DND-41 (cell line): Measurements from ENCODE around the gene ZMYM4.
"Not testable (repeated sequence)": the region's sequence is repeated elsewhere in the genome, so short reads cannot be mapped to it uniquely, and the experiment has no call there.

Experiments used
- ATAC-seq: fragments of 200-7000 bp; cut with Tn5 transposase; 3 replicates; pipeline ENCODE4 v1.9.1; 2021; ENCODE audit warnings: low read depth; ENCODE audit not compliant: insufficient read depth
- DNase-seq: peaks from one replicate; pipeline ENCODE4 v3.0.0-alpha.2; 2020
- H2AFZ ChIP-seq: 2 replicates; pipeline ENCODE4 v1.6.0; 2012; ENCODE audit warnings: low read depth, low read length
- H3K27ac ChIP-seq: 2 replicates; pipeline ENCODE4 v1.5.1; 2012; ENCODE audit warnings: low read length, inconsistent platforms
- H3K27me3 ChIP-seq: fragments of 200-600 bp; sonication (generic); 2 replicates; pipeline ENCODE4 v1.6.0; 2012; ENCODE audit warnings: low read length, mild to moderate bottlenecking, inconsistent platforms; ENCODE audit not compliant: insufficient read depth, poor library complexity
- H3K36me3 ChIP-seq: 2 replicates; pipeline ENCODE4 v1.5.1; 2012; ENCODE audit warnings: low read length, inconsistent platforms; ENCODE audit not compliant: insufficient read depth
- H3K4me1 ChIP-seq: 2 replicates; pipeline ENCODE4 v1.5.1; 2012; ENCODE audit warnings: mild to moderate bottlenecking, low read length; ENCODE audit not compliant: insufficient read depth
- H3K4me2 ChIP-seq: 2 replicates; pipeline ENCODE4 v1.6.0; 2012; ENCODE audit warnings: mild to moderate bottlenecking, moderate library complexity, low read length, inconsistent platforms; ENCODE audit not compliant: insufficient read depth
- H3K4me3 ChIP-seq, 2 experiments: fragments of 200-600 bp in 1 of 2; shearing (Covaris generic) in 1 of 2; 2 replicates each; pipeline ENCODE4 v1.5.1; 2012 to 2016; ENCODE audit warnings: inconsistent platforms in 2 of 2, low read length in 2 of 2, mild to moderate bottlenecking in 2 of 2, low read depth in 1 of 2, moderate library complexity in 1 of 2
- H3K79me2 ChIP-seq: 2 replicates; pipeline ENCODE4 v1.6.0; 2012; ENCODE audit warnings: low read length, inconsistent platforms; ENCODE audit not compliant: insufficient read depth
- H3K9ac ChIP-seq: 2 replicates; pipeline ENCODE4 v1.6.0; 2012; ENCODE audit warnings: low read depth, mild to moderate bottlenecking, inconsistent platforms, low read length, moderate library complexity
- H3K9me3 ChIP-seq: 2 replicates; pipeline ENCODE4 v1.5.1; 2012; ENCODE audit warnings: low read length, moderate library complexity, mild to moderate bottlenecking, inconsistent platforms; ENCODE audit not compliant: insufficient read depth, severe bottlenecking
- H4K20me1 ChIP-seq: 2 replicates; pipeline ENCODE4 v1.6.0; 2012; ENCODE audit warnings: low read length; ENCODE audit not compliant: insufficient read depth
- CTCF ChIP-seq: IDR thresholded peaks from 2 replicates; pipeline ENCODE4 v1.5.1; 2012; ENCODE audit warnings: borderline replicate concordance, low read length, moderate library complexity, mild to moderate bottlenecking; ENCODE audit not compliant: poor library complexity, severe bottlenecking; ENCODE audit errors: extremely low read depth
- EZH2 ChIP-seq: IDR thresholded peaks from 3 replicates; pipeline ENCODE4 v1.6.1; 2012; ENCODE audit warnings: borderline replicate concordance, low read depth, mild to moderate bottlenecking, moderate library complexity, low read length, inconsistent platforms; ENCODE audit not compliant: severe bottlenecking

ZMYM4 gene

DNA sequence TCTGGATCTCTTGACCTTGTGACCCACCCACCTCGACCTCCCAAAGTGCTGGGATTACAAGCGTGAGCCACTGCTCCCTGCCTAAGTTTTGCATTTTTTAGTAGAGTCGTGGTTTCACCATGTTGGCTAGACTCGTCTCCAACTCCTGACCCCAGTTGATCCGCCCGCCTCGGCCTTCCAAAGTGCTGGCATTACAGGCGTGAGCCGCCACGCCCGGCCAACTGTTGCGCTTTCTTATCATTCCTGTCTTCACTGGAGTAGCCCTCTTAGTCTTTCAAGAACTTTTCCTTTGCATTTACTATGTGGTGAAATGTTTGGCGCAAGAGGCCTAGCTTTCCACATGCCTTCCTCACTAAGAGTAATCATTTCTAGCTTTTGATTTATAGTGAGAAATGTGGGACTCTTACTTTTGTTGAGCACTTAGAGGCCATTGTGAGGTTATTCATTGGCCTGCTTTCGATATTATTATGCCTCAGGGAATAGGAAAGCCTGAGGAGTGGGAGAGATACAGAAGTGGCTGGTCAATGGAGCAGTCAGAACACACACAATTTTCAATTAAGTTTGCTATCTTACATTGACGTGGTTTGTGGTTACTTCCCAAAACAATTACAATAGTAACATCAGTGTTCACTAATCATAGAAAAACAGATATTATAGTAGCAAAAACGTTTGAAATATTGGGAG, 111.0 kb downstream of the ZMYM4 start:
- no peak for TF ChIP-seq CTCF
- TF ChIP-seq EZH2 = no peak
- H3K27ac ChIP-seq = no peak overlapping the region
- no peak overlapping the region for H3K4me2 ChIP-seq

GRCh38 chr1:35380111-35380510, 111.6 kb downstream of the ZMYM4 start:
- not testable (repeated sequence) for H3K9me3 ChIP-seq, H3K79me2 ChIP-seq, ATAC-seq, H3K27ac ChIP-seq, H3K4me2 ChIP-seq, H2AFZ ChIP-seq, H3K27me3 ChIP-seq, DNase-seq, H3K4me3 ChIP-seq, H3K9ac ChIP-seq, H4K20me1 ChIP-seq, H3K4me1 ChIP-seq
- peaks cover 18% of the 10 kb centered on the region; the same call in 1 of the 2 replicates for H3K36me3 ChIP-seq

More for the DNA sequence above, 111.0 kb downstream of the ZMYM4 start:
- H3K27me3 ChIP-seq = no peaks in the 10 kb centered on the region
- ATAC-seq (no peak), DNase-seq (no peak)
- no peaks in the 10 kb centered on the region for H4K20me1 ChIP-seq
- H3K79me2 ChIP-seq = no peaks in the 10 kb centered on the region
- H3K9me3 ChIP-seq = no peaks in the 10 kb centered on the region
- no peaks in the 10 kb centered on the region for H3K4me1 ChIP-seq
- H3K36me3 ChIP-seq = peaks cover 18% of the 10 kb centered on the region; the same call in 1 of the 2 replicates
- H3K4me3 ChIP-seq = no peak overlapping the region
- no peak overlapping the region for H3K9ac ChIP-seq
- no peak overlapping the region for H2AFZ ChIP-seq

DNA sequence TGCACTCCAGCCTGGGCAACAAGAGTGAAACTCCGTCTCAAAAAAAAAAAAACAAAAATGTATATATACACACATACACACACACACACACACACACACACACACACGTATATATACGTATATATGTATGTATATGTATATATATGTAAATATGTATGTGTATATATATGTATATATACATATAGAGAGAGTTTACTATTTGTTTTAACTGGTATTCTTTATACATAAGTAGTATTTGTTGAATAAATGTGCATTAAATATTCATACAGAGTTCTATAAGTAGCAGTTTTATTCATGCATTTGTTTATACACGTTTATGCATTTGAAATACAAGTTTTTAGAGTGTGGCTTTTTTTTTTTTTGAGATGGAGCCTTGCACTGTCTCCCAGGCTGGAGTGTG, 113.6 kb downstream of the ZMYM4 start:
- Histone ChIP-seq H3K4me3 (no peak overlapping the region), H3K36me3 (peaks cover 30% of the 10 kb centered on the region), H3K27ac (no peak overlapping the region), H3K4me1 (no peaks in the 10 kb centered on the region), H3K79me2 (no peaks in the 10 kb centered on the region), H4K20me1 (no peaks in the 10 kb centered on the region), H3K27me3 (no peaks in the 10 kb centered on the region), H3K9me3 (no peaks in the 10 kb centered on the region), H2AFZ (no peak overlapping the region), H3K9ac (no peak overlapping the region), H3K4me2 (no peak overlapping the region)
- no peak for TF ChIP-seq EZH2
- TF ChIP-seq CTCF = no peak
- DNase-seq (no peak), ATAC-seq (no peak)

DNA sequence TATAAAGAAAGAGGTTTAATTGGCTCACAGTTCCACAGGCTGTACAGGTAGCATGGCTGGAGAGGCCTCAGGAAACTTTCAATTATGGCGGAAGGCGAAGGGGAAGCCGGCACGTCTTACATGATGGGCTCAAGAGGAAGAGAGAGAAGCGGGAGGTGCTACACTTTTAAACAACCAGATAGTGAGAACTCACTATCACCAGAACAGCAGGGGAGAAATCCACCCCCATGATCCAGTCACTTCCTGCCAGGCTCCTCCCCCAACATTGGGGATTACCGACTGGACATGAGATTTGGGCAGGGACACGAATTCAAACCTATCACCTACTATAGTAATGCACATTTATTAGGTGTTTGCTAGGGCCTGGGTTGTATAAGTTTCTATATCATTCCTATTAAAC, 117.8 kb downstream of the ZMYM4 start:
- Histone ChIP-seq H3K9me3 (no peaks in the 10 kb centered on the region), H3K4me1 (no peaks in the 10 kb centered on the region), H3K4me2 (no peak overlapping the region), H3K27me3 (no peaks in the 10 kb centered on the region), H2AFZ (no peak overlapping the region), H4K20me1 (no peaks in the 10 kb centered on the region), H3K4me3 (no peak overlapping the region), H3K27ac (no peak overlapping the region), H3K36me3 (peaks cover 58% of the 10 kb centered on the region), H3K9ac (no peak overlapping the region), H3K79me2 (no peaks in the 10 kb centered on the region)
- TF ChIP-seq CTCF (no peak), EZH2 (no peak)
- DNase-seq = no peak
- ATAC-seq = no peak
